H9 (cell line): ENCODE results near the gene UNC79. TPM values are rescaled to one million over a fixed set of nuclear protein-coding genes. Genes with fewer than 3 reads are reported as not detected.

ENCODE experiments used
- DNase-seq: peaks from one replicate; pipeline ENCODE4 v3.0.0-alpha.2; 2017
- H2AFZ ChIP-seq: one replicate; pipeline ENCODE4 v1.6.1; 2013; ENCODE audit warnings: mild to moderate bottlenecking, low read length, control low read depth, moderate library complexity
- H2AK5ac ChIP-seq: 2 replicates; pipeline ENCODE4 v1.6.1; 2013; ENCODE audit warnings: low read length, control low read depth, mixed read lengths; ENCODE audit not compliant: insufficient read length
- H2BK120ac ChIP-seq: one replicate; pipeline ENCODE4 v1.6.1; 2013; ENCODE audit warnings: low read depth, mild to moderate bottlenecking, low read length, control low read depth, inconsistent platforms; ENCODE audit not compliant: poor library complexity, severe bottlenecking
- H2BK12ac ChIP-seq: 2 replicates; pipeline ENCODE4 v1.6.1; 2013; ENCODE audit warnings: low read length, control low read depth, mixed read lengths, low read depth; ENCODE audit not compliant: insufficient read length
- H2BK15ac ChIP-seq: 2 replicates; pipeline ENCODE4 v1.6.1; 2013; ENCODE audit warnings: low read depth, low read length, control low read depth
- H2BK20ac ChIP-seq: one replicate; pipeline ENCODE4 v1.6.1; 2013; ENCODE audit warnings: low read depth, mild to moderate bottlenecking, low read length, control low read depth, inconsistent platforms; ENCODE audit not compliant: poor library complexity, severe bottlenecking
- H2BK5ac ChIP-seq: 2 replicates; pipeline ENCODE4 v1.6.1; 2013; ENCODE audit warnings: low read length, control low read depth, mixed read lengths; ENCODE audit not compliant: insufficient read length
- H3K14ac ChIP-seq: 2 replicates; pipeline ENCODE4 v1.6.1; 2013; ENCODE audit warnings: low read length, control low read depth; ENCODE audit not compliant: insufficient read depth
- H3K18ac ChIP-seq: 2 replicates; pipeline ENCODE4 v1.6.1; 2013; ENCODE audit warnings: low read depth, mild to moderate bottlenecking, mixed read lengths, low read length, control low read depth; ENCODE audit not compliant: insufficient read length
- H3K23ac ChIP-seq: 2 replicates; pipeline ENCODE4 v1.6.1; 2013; ENCODE audit warnings: low read length, control low read depth, mixed read lengths, low read depth; ENCODE audit not compliant: insufficient read length
- H3K23me2 ChIP-seq: 2 replicates; pipeline ENCODE4 v1.6.1; 2013; ENCODE audit warnings: low read depth, mild to moderate bottlenecking, mixed read lengths, low read length, control low read depth; ENCODE audit not compliant: insufficient read length, poor library complexity, severe bottlenecking
- H3K27ac ChIP-seq: 2 replicates; pipeline ENCODE4 v1.5.1; 2013; ENCODE audit warnings: low read length, control low read depth, mixed read lengths, low read depth; ENCODE audit not compliant: insufficient read length
- H3K27me3 ChIP-seq: 2 replicates; pipeline ENCODE4 v1.6.1; 2013; ENCODE audit warnings: low read length, control low read depth, inconsistent platforms; ENCODE audit not compliant: insufficient read depth
- H3K4ac ChIP-seq: 2 replicates; pipeline ENCODE4 v1.6.1; 2013; ENCODE audit warnings: low read depth, mild to moderate bottlenecking, control low read depth, inconsistent platforms, low read length, moderate library complexity
- H3K4me1 ChIP-seq: 2 replicates; pipeline ENCODE4 v1.6.1; 2013; ENCODE audit warnings: low read length, control low read depth, inconsistent platforms; ENCODE audit not compliant: insufficient read depth
- H3K4me2 ChIP-seq: 2 replicates; pipeline ENCODE4 v1.6.1; 2013; ENCODE audit warnings: low read length, control low read depth, mixed read lengths; ENCODE audit not compliant: insufficient read length, insufficient read depth
- H3K56ac ChIP-seq: 2 replicates; pipeline ENCODE4 v1.6.1; 2013; ENCODE audit warnings: low read depth, mild to moderate bottlenecking, mixed read lengths, low read length, control low read depth; ENCODE audit not compliant: insufficient read length
- H3K79me1 ChIP-seq: 2 replicates; pipeline ENCODE4 v1.6.1; 2013; ENCODE audit warnings: low read depth, mild to moderate bottlenecking, moderate library complexity, low read length, control low read depth, inconsistent platforms; ENCODE audit not compliant: insufficient read depth, poor library complexity, severe bottlenecking
- H3K79me2 ChIP-seq: 2 replicates; pipeline ENCODE4 v1.6.1; 2013; ENCODE audit warnings: low read length, control low read depth, inconsistent platforms; ENCODE audit not compliant: insufficient read depth
- H3K9ac ChIP-seq: 2 replicates; pipeline ENCODE4 v1.6.1; 2013; ENCODE audit warnings: low read length, control low read depth, mixed read lengths; ENCODE audit not compliant: insufficient read length; ENCODE audit errors: extremely low read depth
- H3K9me3 ChIP-seq: one replicate; pipeline ENCODE4 v1.6.1; 2013; ENCODE audit warnings: low read depth, low read length, inconsistent platforms; ENCODE audit not compliant: control insufficient read depth
- H3T11ph ChIP-seq: one replicate; pipeline ENCODE4 v1.6.1; 2013; ENCODE audit warnings: mild to moderate bottlenecking, low read length, control low read depth, inconsistent platforms
- H4K20me1 ChIP-seq: one replicate; pipeline ENCODE4 v1.6.1; 2013; ENCODE audit not compliant: control insufficient read depth, insufficient read length, insufficient read depth
- H4K5ac ChIP-seq: 2 replicates; pipeline ENCODE4 v1.6.1; 2013; ENCODE audit warnings: low read depth, mild to moderate bottlenecking, mixed read lengths, low read length, control low read depth; ENCODE audit not compliant: insufficient read length
- H4K8ac ChIP-seq: replicated peaks from 2 replicates; pipeline ENCODE4 v1.6.1; 2013; ENCODE audit warnings: low read length, control low read depth, mixed read lengths, low read depth; ENCODE audit not compliant: insufficient read length
- H4K91ac ChIP-seq: 2 replicates; pipeline ENCODE4 v1.6.1; 2013; ENCODE audit warnings: low read depth, mild to moderate bottlenecking, moderate library complexity, mixed read lengths, low read length, control low read depth; ENCODE audit not compliant: insufficient read length
- H3K27ac Mint-ChIP-seq, 3 experiments: 2 replicates in 2 of 3; 3 replicates in 1 of 3; pipeline ENCODE4 v1.8.0; 2020 to 2021; ENCODE audit warnings: mixed read lengths in 3 of 3, mild to moderate bottlenecking in 1 of 3, moderate library complexity in 1 of 3
- H3K27me3 Mint-ChIP-seq: 2 replicates; pipeline ENCODE4 v1.8.0; 2021; ENCODE audit warnings: low read depth, mild to moderate bottlenecking, moderate library complexity, mixed read lengths
- H3K36me3 Mint-ChIP-seq, 3 experiments: 2 replicates in 2 of 3; 3 replicates in 1 of 3; pipeline ENCODE4 v1.8.0; 2020 to 2021; ENCODE audit warnings: low read depth in 3 of 3, mixed read lengths in 3 of 3; ENCODE audit not compliant: insufficient read depth in 1 of 3
- H3K4me1 Mint-ChIP-seq, 2 experiments: 2 replicates each; pipeline ENCODE4 v1.8.0; 2020; ENCODE audit warnings: mixed read lengths in 2 of 2
- H3K4me3 Mint-ChIP-seq, 2 experiments: 2 replicates in 1 of 2; 3 replicates in 1 of 2; pipeline ENCODE4 v1.8.0; 2020 to 2021; ENCODE audit warnings: mild to moderate bottlenecking in 2 of 2, mixed read lengths in 2 of 2, moderate library complexity in 1 of 2
- H3K9me3 Mint-ChIP-seq, 2 experiments: 2 replicates in 1 of 2; 3 replicates in 1 of 2; pipeline ENCODE4 v1.8.0; 2020; ENCODE audit warnings: mild to moderate bottlenecking in 2 of 2, mixed read lengths in 2 of 2, moderate library complexity in 1 of 2
- WGBS: extraction: QIAGEN DNeasy Blood & Tissue Kit; methylation state at CpG from one replicate; pipeline ENCODE4 v1.1.7; 2013; ENCODE audit warnings: missing lambda C conversion rate, low lambda C conversion rate, mixed read lengths; ENCODE audit not compliant: insufficient read length; ENCODE audit errors: extremely low coverage; 5-methylcytosine and 5-hydroxymethylcytosine counted together
- total RNA-seq: library from RNA; stranded (reverse); gene quantifications from 2 replicates; pipeline ENCODE4 v1.2.1, GENCODE V29; 2021
- TF ChIP-seq, protein P1 (sequence below): fragments of 200-600 bp; sonication (generic); conservative IDR thresholded peaks from 3 replicates; pipeline ENCODE4 v1.8.0; 2021; ENCODE audit warnings: antibody characterized with exemption, mild to moderate bottlenecking

The UNC79 gene
- total RNA-seq, 1 experiment from 2014 or later, result 3.0 TPM

- H3K79me1 ChIP-seq, result no peaks in the 10 kb centered on the region
- no peaks in the 10 kb centered on the region for H3K9me3 ChIP-seq
- no peak overlapping the region for H4K5ac ChIP-seq
- H3K4ac ChIP-seq, result no peak overlapping the region
- no peak overlapping the region for H3K56ac ChIP-seq
- H3K18ac ChIP-seq, result no peak overlapping the region
- H4K91ac ChIP-seq, result no peak overlapping the region
- TF ChIP-seq, protein P1, sequence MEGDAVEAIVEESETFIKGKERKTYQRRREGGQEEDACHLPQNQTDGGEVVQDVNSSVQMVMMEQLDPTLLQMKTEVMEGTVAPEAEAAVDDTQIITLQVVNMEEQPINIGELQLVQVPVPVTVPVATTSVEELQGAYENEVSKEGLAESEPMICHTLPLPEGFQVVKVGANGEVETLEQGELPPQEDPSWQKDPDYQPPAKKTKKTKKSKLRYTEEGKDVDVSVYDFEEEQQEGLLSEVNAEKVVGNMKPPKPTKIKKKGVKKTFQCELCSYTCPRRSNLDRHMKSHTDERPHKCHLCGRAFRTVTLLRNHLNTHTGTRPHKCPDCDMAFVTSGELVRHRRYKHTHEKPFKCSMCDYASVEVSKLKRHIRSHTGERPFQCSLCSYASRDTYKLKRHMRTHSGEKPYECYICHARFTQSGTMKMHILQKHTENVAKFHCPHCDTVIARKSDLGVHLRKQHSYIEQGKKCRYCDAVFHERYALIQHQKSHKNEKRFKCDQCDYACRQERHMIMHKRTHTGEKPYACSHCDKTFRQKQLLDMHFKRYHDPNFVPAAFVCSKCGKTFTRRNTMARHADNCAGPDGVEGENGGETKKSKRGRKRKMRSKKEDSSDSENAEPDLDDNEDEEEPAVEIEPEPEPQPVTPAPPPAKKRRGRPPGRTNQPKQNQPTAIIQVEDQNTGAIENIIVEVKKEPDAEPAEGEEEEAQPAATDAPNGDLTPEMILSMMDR, result no peak
- H3K4me1 Mint-ChIP-seq, result peaks cover 18 to 19% of the 10 kb centered on the region in 2 experiments
- H2BK15ac ChIP-seq, result no peak overlapping the region
- no peak overlapping the region; a peak in 1 of 7 replicates for H3K27ac Mint-ChIP-seq
- WGBS, result no CpG with 5 or more reads among the region's 15 CpGs
- H2AFZ ChIP-seq, result no peak overlapping the region
- H2BK120ac ChIP-seq, result no peak overlapping the region
- no peak overlapping the region for H3K4me2 ChIP-seq
- H3K4me1 ChIP-seq, result no peaks in the 10 kb centered on the region
- no peaks in the 10 kb centered on the region; the same call in 1 of the 2 replicates for H3K27me3 Mint-ChIP-seq
- no peak overlapping the region for H2AK5ac ChIP-seq
- H3K27me3 ChIP-seq, result no peaks in the 10 kb centered on the region
- no peak for DNase-seq
- H3K36me3 Mint-ChIP-seq, result no peaks in the 10 kb centered on the region; a peak in 1 of 7 replicates
- H4K20me1 ChIP-seq, result no peaks in the 10 kb centered on the region
- no peak overlapping the region for H3K9ac ChIP-seq
- H3K14ac ChIP-seq, result 0 out of 2 replicates have a peak overlapping the region, but pooled peaks have one; percentile 3
- no peak overlapping the region; a peak in 1 of 5 replicates for H3K4me3 Mint-ChIP-seq
- H3K9me3 Mint-ChIP-seq, result no peaks in the 10 kb centered on the region
- H3K79me2 ChIP-seq, result no peaks in the 10 kb centered on the region
- no peaks in the 10 kb centered on the region for H3K23me2 ChIP-seq
- H3K27ac ChIP-seq, result no peak overlapping the region
- no peak overlapping the region for H2BK5ac ChIP-seq
- no peak overlapping the region for H3K23ac ChIP-seq
- no peak overlapping the region for H3T11ph ChIP-seq
- no peak overlapping the region for H2BK20ac ChIP-seq
- H2BK12ac ChIP-seq, result no peak overlapping the region
- H4K8ac ChIP-seq, result no peak overlapping the region
Observed at GRCh38 chr14:93747102-93747501, 316.4 kb downstream of the UNC79 start.
